Central memory CD8-positive, alpha-beta T cell (primary cell): ENCODE measurements around the gene FCHSD2.

ENCODE experiments used
- ATAC-seq: fragments of 150-1000 bp; cut with Tn5 transposase; replicated peaks from 2 replicates; pipeline ENCODE4 v1.10.0; 2022; ENCODE audit warnings: mild to moderate bottlenecking, moderate FRiP score, moderate number of reproducible peaks; ENCODE audit not compliant: poor library complexity, severe bottlenecking; ENCODE audit errors: extremely low read depth
- DNase-seq, 2 donors: peaks; one replicate each; pipeline ENCODE4 v3.0.0; 2021; ENCODE audit warnings: low spot score in 2 of 2
- H3K27ac Mint-ChIP-seq: one replicate; pipeline ENCODE4 v1.8.0; 2022; ENCODE audit warnings: low read depth, mild to moderate bottlenecking, moderate library complexity, mixed read lengths
- H3K27me3 Mint-ChIP-seq: one replicate; pipeline ENCODE4 v1.8.0; 2022; ENCODE audit warnings: mixed read lengths
- H3K36me3 Mint-ChIP-seq: one replicate; pipeline ENCODE4 v1.8.0; 2022; ENCODE audit warnings: mild to moderate bottlenecking, moderate library complexity, mixed read lengths; ENCODE audit not compliant: insufficient read depth
- H3K4me1 Mint-ChIP-seq: one replicate; pipeline ENCODE4 v1.8.0; 2022; ENCODE audit warnings: mixed read lengths
- H3K4me3 Mint-ChIP-seq: one replicate; pipeline ENCODE4 v1.8.0; 2022; ENCODE audit warnings: mild to moderate bottlenecking, moderate library complexity, mixed read lengths
- H3K9me3 Mint-ChIP-seq: one replicate; pipeline ENCODE4 v1.8.0; 2022; ENCODE audit warnings: mixed read lengths

Gene FCHSD2

DNA sequence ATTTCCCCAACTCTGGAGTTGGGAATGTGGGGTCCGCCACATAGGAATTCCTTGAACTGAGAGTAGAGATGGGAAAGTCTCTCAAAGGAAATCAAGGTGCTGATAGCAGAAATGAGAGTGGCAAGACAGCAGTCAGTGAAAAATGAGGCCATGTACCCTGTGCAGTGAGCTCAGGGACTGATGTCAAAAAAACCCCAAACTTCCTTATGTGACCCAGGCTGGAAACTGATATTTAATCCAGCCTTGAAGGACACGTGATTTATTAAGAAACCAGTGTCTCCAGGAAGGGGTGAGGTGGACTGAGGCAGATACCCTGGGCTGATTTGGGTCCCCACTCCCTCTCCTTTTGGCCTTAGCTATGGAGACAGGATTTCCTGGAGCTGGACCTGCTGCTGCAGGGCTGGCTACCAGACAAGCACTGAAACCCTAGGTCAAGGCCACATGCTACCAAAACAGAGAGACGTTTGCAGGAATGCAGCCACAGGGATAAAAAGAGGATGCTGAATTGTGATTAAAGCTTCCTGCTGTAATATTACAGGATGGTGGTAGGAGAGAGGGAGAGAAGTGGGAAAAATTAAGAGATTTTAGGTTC, 25.3 kb upstream of the FCHSD2 start:
- Mint-ChIP-seq H3K9me3 (no peaks in the 10 kb centered on the region), H3K4me3 (no peak overlapping the region), H3K36me3 (peaks cover 4% of the 10 kb centered on the region), H3K27me3 (peaks cover 23% of the 10 kb centered on the region), H3K27ac (no peak overlapping the region), H3K4me1 (no peaks in the 10 kb centered on the region)
- no peak for DNase-seq
- no peak for ATAC-seq

DNA sequence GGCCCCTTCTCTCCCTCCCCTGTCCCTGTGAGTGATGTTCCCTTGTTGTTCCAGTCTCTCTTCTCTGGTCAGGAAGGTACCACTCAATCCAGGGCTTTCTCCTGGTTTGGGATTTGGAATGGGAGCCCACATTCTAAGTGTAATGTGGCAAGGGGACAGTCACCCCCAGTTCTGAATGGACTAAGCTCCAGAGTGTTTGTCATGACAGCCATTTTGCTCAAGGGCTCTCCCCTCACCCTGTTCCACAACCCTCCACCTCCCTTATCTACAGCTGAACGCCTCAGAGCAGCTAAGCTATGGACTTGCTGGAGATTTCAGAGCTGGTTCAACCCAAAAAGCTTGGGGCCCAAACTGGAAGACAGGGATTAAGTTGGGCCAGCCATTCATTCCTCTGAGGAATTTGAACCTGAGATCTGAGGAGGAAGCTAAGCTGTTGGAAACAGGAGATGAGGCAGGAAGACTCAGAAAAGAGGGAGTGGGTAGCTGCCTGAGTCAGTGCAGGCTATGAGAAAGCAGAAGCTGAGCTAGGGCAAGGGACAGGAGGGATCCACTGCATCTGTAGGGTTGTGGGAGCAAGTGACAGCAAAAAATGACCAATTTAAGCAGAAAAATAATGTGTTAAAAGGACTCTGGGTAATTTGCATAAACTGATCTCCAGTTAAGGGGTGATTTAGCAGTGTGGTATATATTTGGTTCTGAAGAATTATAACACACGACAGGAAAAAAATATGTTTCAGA, 22.9 kb upstream of the FCHSD2 start:
- ATAC-seq (no peak), DNase-seq (no peak)
- no peaks in the 10 kb centered on the region for H3K4me1 Mint-ChIP-seq
- H3K9me3 Mint-ChIP-seq = no peaks in the 10 kb centered on the region
- H3K27ac Mint-ChIP-seq = no peak overlapping the region
- peaks cover 2% of the 10 kb centered on the region for H3K36me3 Mint-ChIP-seq
- H3K4me3 Mint-ChIP-seq = no peak overlapping the region
- peaks cover 23% of the 10 kb centered on the region for H3K27me3 Mint-ChIP-seq

DNA sequence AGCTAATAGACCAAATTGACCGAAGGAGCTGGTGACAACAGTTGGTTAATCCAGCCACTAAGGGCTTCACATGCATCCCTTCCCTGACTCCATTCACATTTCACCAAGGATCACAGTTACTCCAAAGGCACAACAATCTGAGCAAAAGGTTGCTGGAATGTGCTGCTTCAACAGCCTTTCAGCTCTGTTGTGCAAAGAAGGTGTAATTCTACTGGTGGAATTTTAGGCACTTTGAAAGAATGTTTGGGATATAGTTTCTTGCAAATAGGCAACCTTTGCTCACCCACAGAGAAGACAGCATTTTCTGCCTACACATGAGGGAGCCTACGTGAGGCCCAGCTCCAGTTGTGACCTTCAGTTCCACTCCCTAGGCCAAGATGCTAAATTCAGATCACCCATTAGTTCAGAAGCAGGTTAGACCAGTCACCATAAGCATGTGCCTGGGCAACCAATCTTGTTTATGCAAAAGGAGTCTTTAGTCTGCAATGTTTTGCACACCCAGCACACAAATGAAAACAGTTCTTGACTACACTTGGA, 21.6 kb upstream of the FCHSD2 start:
- Mint-ChIP-seq H3K4me3 (no peak overlapping the region), H3K4me1 (no peaks in the 10 kb centered on the region), H3K36me3 (peaks cover 2% of the 10 kb centered on the region), H3K9me3 (no peaks in the 10 kb centered on the region), H3K27me3 (peaks cover 16% of the 10 kb centered on the region), H3K27ac (no peak overlapping the region)
- DNase-seq (no peak), ATAC-seq (no peak)

DNA sequence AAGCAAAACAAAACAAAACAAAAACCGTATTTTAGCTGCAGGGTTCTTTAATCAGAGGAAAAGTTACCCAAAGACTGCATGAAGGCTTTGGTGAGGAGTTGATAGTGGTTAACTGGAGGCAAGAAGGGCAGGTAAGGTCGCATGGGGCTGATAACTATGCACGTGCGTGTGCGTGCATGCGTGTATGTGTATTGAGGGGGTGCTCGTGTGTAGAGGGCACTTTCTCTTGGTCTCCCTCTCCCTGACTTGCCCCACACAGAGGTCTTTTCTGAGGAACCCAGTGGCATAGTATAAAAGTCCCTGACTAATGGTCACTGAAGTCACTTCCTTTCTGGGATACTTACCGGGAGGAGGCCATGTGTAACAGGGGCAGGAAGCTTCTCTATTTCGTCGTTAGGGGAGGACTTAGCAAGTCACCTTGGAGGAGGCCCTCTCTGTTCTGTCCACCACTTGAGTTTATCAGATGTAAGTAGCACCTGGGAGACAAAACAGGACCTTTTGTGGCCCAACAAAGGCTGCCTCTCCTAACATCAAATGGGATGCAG, 20.1 kb upstream of the FCHSD2 start:
- ATAC-seq (no peak), DNase-seq (no peak)
- H3K4me1 Mint-ChIP-seq = no peaks in the 10 kb centered on the region
- no peak overlapping the region for H3K4me3 Mint-ChIP-seq
- no peak overlapping the region for H3K27ac Mint-ChIP-seq
- peaks cover 2% of the 10 kb centered on the region for H3K36me3 Mint-ChIP-seq
- no peaks in the 10 kb centered on the region for H3K9me3 Mint-ChIP-seq
- H3K27me3 Mint-ChIP-seq = peaks cover 2% of the 10 kb centered on the region

DNA sequence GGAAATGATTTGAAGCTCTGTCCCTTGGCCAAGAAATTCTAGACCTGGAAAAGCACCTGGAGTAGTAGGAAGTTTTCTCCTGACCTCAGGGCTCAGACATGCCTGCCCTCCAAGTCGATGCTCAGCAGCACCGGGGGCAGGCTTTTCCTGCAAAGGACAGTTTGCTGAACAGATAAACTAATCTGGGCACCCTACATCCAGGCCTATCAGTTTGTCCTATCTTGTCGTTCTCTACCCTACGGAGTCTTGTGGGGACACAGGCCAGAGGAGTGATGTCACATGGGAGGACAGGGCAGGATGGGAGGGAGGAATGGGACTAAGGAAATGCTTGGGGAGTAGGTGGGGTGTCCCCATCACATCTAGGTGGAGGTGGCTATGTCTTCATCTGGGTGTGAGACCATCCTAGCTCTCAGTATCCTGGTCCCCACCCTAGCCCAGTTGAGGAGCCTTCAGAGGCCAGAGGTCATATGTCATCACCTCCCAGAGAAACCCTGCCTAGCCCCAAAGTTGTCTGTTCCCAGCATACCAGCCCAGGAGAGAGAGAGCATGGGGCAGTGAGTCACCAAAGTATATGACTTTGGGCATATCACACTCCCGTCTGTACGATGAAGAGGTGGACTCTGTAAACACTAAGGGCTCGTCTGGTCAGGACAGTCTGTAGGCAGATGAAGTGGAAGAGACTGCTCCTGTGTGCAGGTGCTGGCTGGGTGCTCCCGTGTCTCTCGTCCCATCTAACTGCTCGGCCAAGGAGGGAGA, 18.1 kb upstream of the FCHSD2 start:
- Mint-ChIP-seq H3K4me3 (no peak overlapping the region), H3K27ac (no peak overlapping the region), H3K4me1 (peaks cover 13% of the 10 kb centered on the region), H3K9me3 (no peaks in the 10 kb centered on the region), H3K27me3 (no peaks in the 10 kb centered on the region), H3K36me3 (peaks cover 2% of the 10 kb centered on the region)
- no peak for DNase-seq
- ATAC-seq = no peak

DNA sequence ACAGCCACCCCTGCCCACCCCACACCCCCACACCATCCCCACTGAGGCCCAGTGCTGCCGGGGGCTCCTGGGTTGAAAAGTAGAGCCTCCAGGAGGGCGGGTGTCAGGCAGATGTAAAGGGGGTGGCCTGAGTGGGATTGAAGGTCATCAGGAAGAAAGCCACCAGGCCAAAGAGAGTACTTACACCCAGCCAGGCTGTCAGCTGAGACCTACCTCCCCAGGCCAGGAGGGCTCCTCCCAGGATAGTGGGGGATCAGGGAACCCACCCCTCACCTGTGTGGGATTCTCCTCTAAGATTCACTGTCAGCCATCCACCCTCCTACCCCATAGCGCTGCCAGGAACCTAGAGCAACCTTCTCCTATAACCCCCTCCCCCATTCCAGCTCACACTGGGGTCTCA, 17.2 kb upstream of the FCHSD2 start:
- no peak for DNase-seq
- Mint-ChIP-seq H3K4me1 (peaks cover 22% of the 10 kb centered on the region), H3K27ac (no peak overlapping the region), H3K9me3 (no peaks in the 10 kb centered on the region), H3K36me3 (no peaks in the 10 kb centered on the region), H3K27me3 (no peaks in the 10 kb centered on the region), H3K4me3 (no peak overlapping the region)
- ATAC-seq = no peak

DNA sequence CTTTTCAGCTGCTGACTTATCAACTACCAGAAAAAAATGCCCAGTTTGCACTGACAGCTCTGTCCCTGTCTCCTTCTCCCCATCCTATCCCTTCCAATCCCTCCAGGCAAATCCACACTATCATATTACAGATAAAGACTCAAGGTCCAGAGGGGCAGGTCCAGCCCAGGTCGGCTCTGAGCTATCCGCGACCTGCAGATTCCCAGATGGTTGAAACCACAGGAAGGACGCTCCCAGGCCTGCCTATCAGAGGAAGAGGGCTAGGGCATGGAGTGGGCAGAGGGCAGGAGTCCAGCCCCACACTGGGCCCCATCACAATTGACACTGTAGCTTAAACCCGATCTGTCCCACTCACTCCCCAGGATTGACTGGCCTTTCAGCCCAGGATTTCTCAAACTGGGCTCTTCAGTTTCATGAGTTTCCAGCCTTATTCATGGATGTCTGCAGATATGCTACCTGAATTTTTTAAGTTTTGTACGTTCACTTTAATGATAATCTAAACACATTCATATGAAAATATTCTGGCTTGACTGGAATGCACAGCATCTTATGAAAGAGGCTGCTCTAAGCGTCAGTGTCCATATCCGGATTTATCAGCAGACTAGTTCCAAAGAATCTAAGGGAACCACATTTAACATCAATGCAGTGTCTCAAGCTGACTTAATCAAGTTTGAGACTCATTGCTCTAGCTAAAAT, 16.4 kb upstream of the FCHSD2 start:
- Mint-ChIP-seq H3K27me3 (no peaks in the 10 kb centered on the region), H3K9me3 (no peaks in the 10 kb centered on the region), H3K4me3 (no peak overlapping the region), H3K36me3 (no peaks in the 10 kb centered on the region), H3K27ac (no peak overlapping the region), H3K4me1 (peaks cover 30% of the 10 kb centered on the region)
- DNase-seq (no peak), ATAC-seq (no peak)

DNA sequence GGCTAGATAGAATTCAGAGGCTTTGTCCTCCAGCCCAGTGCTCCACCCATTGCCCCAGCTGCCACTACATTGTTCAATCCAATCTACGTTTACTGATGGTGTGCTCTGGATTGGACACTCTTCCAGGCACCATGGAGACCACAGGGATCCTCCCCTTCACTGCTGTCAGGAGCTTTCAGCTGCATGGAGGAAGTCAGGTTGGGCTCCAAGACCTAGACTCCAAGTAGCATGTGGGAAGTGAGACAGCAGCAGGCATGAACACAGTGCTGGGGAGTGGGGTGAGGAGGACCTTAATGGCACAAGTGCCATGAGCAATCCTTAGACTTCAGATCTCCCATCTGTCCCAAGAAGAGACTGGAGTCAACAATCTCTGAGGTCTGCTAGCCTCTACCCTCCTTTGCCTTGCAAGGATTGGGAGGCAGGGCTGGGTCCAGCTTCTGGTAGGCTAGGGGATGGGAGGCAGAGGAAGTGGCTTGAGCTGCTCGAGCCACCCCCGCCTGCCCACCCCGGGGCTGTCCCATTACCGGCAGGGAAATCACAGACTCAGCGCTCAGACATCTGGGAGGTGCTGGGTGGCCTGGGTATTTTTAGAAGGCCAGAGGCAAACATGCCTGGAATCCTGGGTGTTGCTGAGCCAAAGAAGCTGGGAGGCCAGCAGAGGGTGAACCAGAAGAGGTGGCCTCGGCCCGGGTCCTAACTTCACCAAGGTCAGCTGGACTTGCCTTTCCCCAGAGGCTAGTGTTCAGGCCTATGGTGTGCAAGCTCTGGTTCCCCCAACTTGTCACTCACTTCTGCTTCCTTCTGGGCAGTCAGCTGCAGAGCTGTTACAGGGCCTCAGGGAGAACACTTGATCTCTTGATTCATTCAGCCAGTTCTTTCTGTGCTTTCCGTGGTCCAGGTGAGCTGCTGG, 15.2 kb upstream of the FCHSD2 start:
- no peaks in the 10 kb centered on the region for H3K27me3 Mint-ChIP-seq
- no peak overlapping the region for H3K27ac Mint-ChIP-seq
- no peaks in the 10 kb centered on the region for H3K9me3 Mint-ChIP-seq
- DNase-seq (no peak), ATAC-seq (no peak)
- H3K36me3 Mint-ChIP-seq = no peaks in the 10 kb centered on the region
- H3K4me3 Mint-ChIP-seq = no peak overlapping the region
- peaks cover 41% of the 10 kb centered on the region for H3K4me1 Mint-ChIP-seq

DNA sequence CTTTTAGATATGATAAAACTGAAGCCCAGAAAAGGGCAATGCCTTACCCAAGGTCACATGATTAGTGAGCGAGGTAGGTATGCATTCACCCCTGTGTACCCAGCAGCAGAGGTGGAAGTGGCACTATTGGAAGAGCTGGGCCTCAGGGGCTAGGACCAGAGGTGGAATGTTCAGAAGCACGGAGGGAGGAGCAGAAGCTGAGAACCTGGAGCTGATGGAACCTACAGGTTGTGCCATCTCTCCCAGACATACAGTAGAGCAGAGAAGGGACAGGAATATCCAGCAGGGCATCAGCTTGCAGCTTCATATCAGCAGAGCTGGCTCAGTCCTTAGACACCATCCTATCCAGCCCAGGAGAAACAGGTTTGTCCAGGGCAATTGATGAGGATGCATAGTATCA, 14.6 kb upstream of the FCHSD2 start:
- peaks cover 45% of the 10 kb centered on the region for H3K4me1 Mint-ChIP-seq
- DNase-seq = no peak
- no peaks in the 10 kb centered on the region for H3K27me3 Mint-ChIP-seq
- H3K4me3 Mint-ChIP-seq = no peak overlapping the region
- no peaks in the 10 kb centered on the region for H3K9me3 Mint-ChIP-seq
- no peak for ATAC-seq
- H3K27ac Mint-ChIP-seq = peak overlapping the region; percentile 54
- H3K36me3 Mint-ChIP-seq = no peaks in the 10 kb centered on the region

DNA sequence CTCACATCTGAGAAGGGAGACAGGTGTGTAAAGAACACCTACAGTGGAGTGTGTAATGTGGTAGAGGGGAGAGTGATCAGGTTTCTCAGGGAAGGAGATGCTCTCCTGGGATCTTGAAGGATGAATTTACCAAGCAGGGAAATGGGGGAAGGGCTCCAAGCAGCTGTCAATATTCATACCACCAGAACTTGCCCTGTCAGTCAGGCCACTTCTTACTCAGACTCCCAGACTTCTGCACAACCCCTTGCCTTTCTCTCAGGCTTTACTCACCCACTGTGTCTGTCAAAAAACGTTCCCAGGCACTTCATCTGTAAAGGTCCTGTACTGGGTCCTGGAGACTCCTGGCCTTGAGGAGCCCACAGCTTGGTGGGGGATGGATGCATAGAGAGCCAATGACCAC, 14.0 kb upstream of the FCHSD2 start:
- Mint-ChIP-seq H3K36me3 (no peaks in the 10 kb centered on the region), H3K9me3 (no peaks in the 10 kb centered on the region), H3K4me3 (no peak overlapping the region), H3K27me3 (no peaks in the 10 kb centered on the region), H3K27ac (peak overlapping the region; percentile 54), H3K4me1 (peaks cover 49% of the 10 kb centered on the region)
- ATAC-seq = no peak
- DNase-seq = no peak

DNA sequence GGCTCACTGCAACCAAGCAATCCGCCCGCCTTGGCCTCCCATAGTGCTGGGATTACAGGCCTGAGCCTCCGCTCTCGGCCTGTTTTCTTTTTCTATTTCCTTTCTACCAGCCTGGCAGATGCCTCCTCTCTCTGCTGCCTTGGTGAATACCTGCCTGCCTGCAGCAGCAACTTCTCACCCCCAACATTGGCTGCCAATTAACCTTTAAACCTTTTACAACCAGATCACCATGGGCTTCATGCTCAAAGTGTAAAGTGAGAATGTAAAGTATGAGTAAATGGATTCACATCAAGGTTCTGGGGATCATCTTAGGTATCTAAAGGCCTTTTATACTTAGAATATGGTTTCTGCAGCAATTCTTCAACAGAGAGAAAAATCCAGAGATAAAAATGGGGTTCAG, 13.0 kb upstream of the FCHSD2 start:
- Mint-ChIP-seq H3K4me3 (peak overlapping the region; percentile 8), H3K27ac (peak overlapping the region; percentile 84), H3K4me1 (peaks cover 53% of the 10 kb centered on the region), H3K36me3 (no peaks in the 10 kb centered on the region), H3K27me3 (no peaks in the 10 kb centered on the region), H3K9me3 (no peaks in the 10 kb centered on the region)
- ATAC-seq (no peak), DNase-seq (no peak)
